IgD-negative memory B cell (primary cell): ENCODE results near the gene MAMDC2. TPM values are rescaled to one million over a fixed set of nuclear protein-coding genes. Genes with fewer than 3 reads are reported as not detected.

Source experiments
- H3K27ac Mint-ChIP-seq, 3 donors: one replicate each; pipeline ENCODE4 v1.8.0; 2020 to 2022; ENCODE audit warnings: mild to moderate bottlenecking in 3 of 3, mixed read lengths in 3 of 3, moderate library complexity in 1 of 3
- H3K27me3 Mint-ChIP-seq: one replicate; pipeline ENCODE4 v1.8.0; 2021; ENCODE audit warnings: mixed read lengths
- H3K36me3 Mint-ChIP-seq: one replicate; pipeline ENCODE4 v1.8.0; 2020; ENCODE audit warnings: mild to moderate bottlenecking, mixed read lengths
- H3K4me1 Mint-ChIP-seq, 3 donors: one replicate each; pipeline ENCODE4 v1.8.0; 2020 to 2022; ENCODE audit warnings: mixed read lengths in 3 of 3, mild to moderate bottlenecking in 1 of 3
- H3K4me3 Mint-ChIP-seq, 4 donors: one replicate each; pipeline ENCODE4 v1.8.0; 2020 to 2022; ENCODE audit warnings: mild to moderate bottlenecking in 4 of 4, mixed read lengths in 4 of 4, moderate library complexity in 3 of 4
- H3K9me3 Mint-ChIP-seq, 3 donors: one replicate each; pipeline ENCODE4 v1.8.0; 2020 to 2021; ENCODE audit warnings: mixed read lengths in 3 of 3, mild to moderate bottlenecking in 1 of 3
- polyA plus RNA-seq: library from polyadenylated mRNA; unstranded; fragments of 300-500 nt; fragmentation: Illumina TruSeq; gene quantifications from one replicate; pipeline ENCODE4 v1.2.3, GENCODE V29; 2021

MAMDC2 gene
- polyA plus RNA-seq, 1 donor from 2014 or later: not detected

- Mint-ChIP-seq H3K4me1 (peaks cover 0 to 4% (median 0%) of the 10 kb centered on the region in 3 donors), H3K27ac (no peak overlapping the region), H3K36me3 (no peaks in the 10 kb centered on the region), H3K4me3 (no peak overlapping the region), H3K27me3 (peaks cover 4% of the 10 kb centered on the region), H3K9me3 (peaks cover 0 to 2% (median 0%) of the 10 kb centered on the region in 3 donors)
Measured at GRCh38 chr9:70097187-70097586, 53.5 kb downstream of the MAMDC2 start.

DNA sequence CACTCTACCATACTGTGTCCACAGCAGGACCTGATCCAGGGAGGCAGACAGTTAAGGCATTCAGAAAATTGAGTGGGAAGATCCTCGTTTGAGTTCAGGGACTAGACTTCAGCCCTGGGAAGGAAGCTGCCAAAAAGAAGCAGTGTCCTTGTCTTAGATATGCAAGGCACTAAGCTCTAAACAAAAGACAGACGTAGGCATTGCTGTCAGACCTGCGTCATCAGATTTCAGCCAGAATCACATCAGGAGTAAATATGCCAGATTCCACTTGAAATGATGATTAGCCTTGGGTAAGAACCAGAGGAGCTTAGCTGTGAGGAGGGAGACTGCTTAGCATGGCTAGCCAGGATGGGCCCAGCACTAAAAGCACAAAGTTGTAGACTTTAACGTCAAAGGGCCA lies 56.7 kb downstream of the MAMDC2 start:
- Mint-ChIP-seq H3K4me1 (peaks cover 0 to 2% (median 0%) of the 10 kb centered on the region in 3 donors), H3K4me3 (no peak overlapping the region), H3K27ac (no peak overlapping the region), H3K9me3 (peaks cover 0 to 3% (median 0%) of the 10 kb centered on the region in 3 donors), H3K27me3 (peaks cover 4% of the 10 kb centered on the region), H3K36me3 (no peaks in the 10 kb centered on the region)

GRCh38 chr9:70101265-70101664 lies 57.6 kb downstream of the MAMDC2 start:
- Mint-ChIP-seq H3K36me3 (no peaks in the 10 kb centered on the region), H3K4me1 (peaks cover 0 to 2% (median 0%) of the 10 kb centered on the region in 3 donors), H3K4me3 (no peak overlapping the region), H3K9me3 (peaks cover 0 to 3% (median 0%) of the 10 kb centered on the region in 3 donors), H3K27me3 (peaks cover 4% of the 10 kb centered on the region), H3K27ac (no peak overlapping the region)

DNA sequence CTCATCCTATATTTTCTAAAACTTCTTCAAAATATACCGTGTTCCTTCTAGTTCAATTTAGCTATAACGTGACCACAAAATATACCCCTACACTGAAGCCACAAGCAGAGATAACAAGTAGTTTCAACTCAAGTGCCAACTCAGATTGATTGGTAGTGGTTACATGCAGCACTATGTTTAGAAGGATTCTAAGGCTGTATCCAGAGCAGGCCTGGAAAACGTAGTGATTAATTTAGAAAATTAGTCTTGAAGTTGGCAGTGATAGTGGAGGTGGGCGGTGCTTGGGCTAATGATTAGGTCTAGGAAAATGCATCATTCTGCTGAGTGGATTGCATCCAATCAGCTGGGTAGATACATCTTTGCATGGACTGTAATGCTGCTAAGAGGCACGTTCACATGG lies 61.5 kb downstream of the MAMDC2 start:
- Mint-ChIP-seq H3K27me3 (peaks cover under 1% of the 10 kb centered on the region), H3K4me3 (no peak overlapping the region), H3K4me1 (peaks cover 0 to 1% (median under 1%) of the 10 kb centered on the region in 3 donors), H3K27ac (no peak overlapping the region), H3K9me3 (peaks cover 0 to 3% (median 0%) of the 10 kb centered on the region in 3 donors), H3K36me3 (peaks cover 2% of the 10 kb centered on the region)

GRCh38 chr9:70106571-70106970 lies 62.9 kb downstream of the MAMDC2 start:
- peaks cover 2% of the 10 kb centered on the region for H3K36me3 Mint-ChIP-seq
- peaks cover 0 to 8% (median 1%) of the 10 kb centered on the region in 3 donors for H3K4me1 Mint-ChIP-seq
- no peak overlapping the region for H3K4me3 Mint-ChIP-seq
- peaks cover 0 to 3% (median 0%) of the 10 kb centered on the region in 3 donors for H3K9me3 Mint-ChIP-seq
- H3K27me3 Mint-ChIP-seq: peaks cover 8% of the 10 kb centered on the region
- peak overlapping the region in 1 of 3 donors; percentile 21 for H3K27ac Mint-ChIP-seq

DNA sequence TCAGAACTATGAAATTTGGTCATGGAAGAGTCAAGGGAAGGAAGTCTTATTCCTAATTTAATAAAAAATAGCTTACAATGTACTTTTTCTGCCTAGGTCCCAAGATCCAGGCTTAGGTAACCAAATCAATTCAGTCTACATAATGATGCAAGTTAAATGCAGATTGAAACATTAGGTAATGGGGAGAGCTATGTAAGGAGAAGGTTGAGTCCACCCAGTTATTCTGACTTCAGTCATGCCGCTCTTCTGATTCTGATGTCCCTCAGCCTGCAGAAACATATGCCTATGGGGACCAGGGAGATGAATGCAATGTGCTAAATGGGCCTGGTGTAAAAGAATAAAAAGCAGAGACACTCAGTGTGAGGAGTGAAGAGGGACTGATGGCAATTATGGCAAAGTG lies 63.9 kb downstream of the MAMDC2 start:
- H3K27me3 Mint-ChIP-seq: peaks cover 9% of the 10 kb centered on the region
- H3K4me3 Mint-ChIP-seq: no peak overlapping the region
- no peak overlapping the region for H3K27ac Mint-ChIP-seq
- H3K36me3 Mint-ChIP-seq: peaks cover 2% of the 10 kb centered on the region
- peaks cover 0 to 8% (median 1%) of the 10 kb centered on the region in 3 donors for H3K4me1 Mint-ChIP-seq
- peaks cover 0 to 3% (median 0%) of the 10 kb centered on the region in 3 donors for H3K9me3 Mint-ChIP-seq

DNA sequence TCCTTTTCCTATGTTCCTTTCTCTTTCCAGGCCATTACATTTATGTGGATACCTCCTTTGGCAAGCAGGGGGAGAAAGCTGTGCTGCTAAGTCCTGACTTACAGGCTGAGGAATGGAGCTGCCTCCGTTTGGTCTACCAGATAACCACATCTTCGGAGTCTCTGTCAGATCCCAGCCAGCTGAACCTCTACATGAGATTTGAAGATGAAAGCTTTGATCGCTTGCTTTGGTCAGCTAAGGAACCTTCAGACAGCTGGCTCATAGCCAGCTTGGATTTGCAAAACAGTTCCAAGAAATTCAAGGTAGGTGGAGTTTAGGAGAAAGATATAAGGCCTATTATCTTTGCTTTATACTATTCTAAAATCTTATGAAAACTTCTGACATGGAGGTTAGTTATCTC lies 64.5 kb downstream of the MAMDC2 start:
- Mint-ChIP-seq H3K4me1 (peaks cover 0 to 8% (median 1%) of the 10 kb centered on the region in 3 donors), H3K27ac (no peak overlapping the region), H3K36me3 (peaks cover 2% of the 10 kb centered on the region), H3K9me3 (peaks cover 0 to 2% (median 0%) of the 10 kb centered on the region in 3 donors), H3K27me3 (peaks cover 9% of the 10 kb centered on the region), H3K4me3 (no peak overlapping the region)

GRCh38 chr9:70110194-70111041 lies 66.8 kb downstream of the MAMDC2 start:
- peaks cover 9% of the 10 kb centered on the region for H3K27me3 Mint-ChIP-seq
- peak overlapping the region in 1 of 4 donors; percentile 28 for H3K4me3 Mint-ChIP-seq

DNA sequence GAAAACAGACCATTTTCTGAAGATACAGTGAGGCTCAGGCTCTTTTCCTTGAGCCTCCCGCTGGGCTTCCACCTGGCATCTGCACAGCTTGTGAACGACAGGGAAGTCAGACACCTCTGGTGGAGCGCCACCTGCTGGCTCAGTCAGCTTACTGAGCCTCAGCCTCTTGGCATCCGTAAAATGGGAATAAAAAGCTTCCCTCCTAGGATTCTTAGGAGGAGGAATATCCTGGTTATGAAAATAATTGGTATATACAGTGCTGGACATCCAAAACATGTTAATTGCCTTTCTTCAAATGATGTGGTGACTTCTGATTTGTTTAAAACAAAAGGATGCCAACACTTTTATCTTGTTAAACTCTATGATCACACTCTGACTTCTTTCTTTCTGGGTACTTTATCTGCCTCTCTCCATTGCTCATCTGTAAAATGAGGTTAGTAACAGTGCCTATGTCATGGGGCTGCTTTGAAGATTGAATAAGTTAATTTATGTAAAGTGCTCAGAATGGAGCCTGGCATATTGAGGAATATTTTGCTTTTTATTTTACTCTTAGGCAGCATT lies 67.5 kb downstream of the MAMDC2 start:
- Mint-ChIP-seq H3K36me3 (peaks cover 2% of the 10 kb centered on the region), H3K27me3 (peaks cover 9% of the 10 kb centered on the region), H3K9me3 (no peaks in the 10 kb centered on the region), H3K4me1 (peaks cover 0 to 8% (median 1%) of the 10 kb centered on the region in 3 donors), H3K4me3 (no peak overlapping the region), H3K27ac (no peak overlapping the region)

More at GRCh38 chr9:70110194-70111041, 66.8 kb downstream of the MAMDC2 start:
- Mint-ChIP-seq H3K27ac (no peak overlapping the region), H3K9me3 (no peaks in the 10 kb centered on the region), H3K4me1 (peaks cover 0 to 8% (median 1%) of the 10 kb centered on the region in 3 donors), H3K36me3 (peaks cover 2% of the 10 kb centered on the region)

GRCh38 chr9:70111641-70112236 lies 68.1 kb downstream of the MAMDC2 start:
- H3K4me3 Mint-ChIP-seq: no peak overlapping the region
- peaks cover 2% of the 10 kb centered on the region for H3K36me3 Mint-ChIP-seq
- no peak overlapping the region for H3K27ac Mint-ChIP-seq
- H3K27me3 Mint-ChIP-seq: peaks cover 9% of the 10 kb centered on the region
- H3K4me1 Mint-ChIP-seq: peaks cover 0 to 8% (median 1%) of the 10 kb centered on the region in 3 donors
- H3K9me3 Mint-ChIP-seq: no peaks in the 10 kb centered on the region

- Mint-ChIP-seq H3K27me3 (peaks cover 9% of the 10 kb centered on the region), H3K36me3 (no peaks in the 10 kb centered on the region), H3K27ac (no peak overlapping the region), H3K4me3 (no peak overlapping the region), H3K9me3 (peaks cover 0 to 4% (median 0%) of the 10 kb centered on the region in 3 donors), H3K4me1 (peaks cover 0 to 8% (median 0%) of the 10 kb centered on the region in 3 donors)
Measured at GRCh38 chr9:70112981-70113380, 69.3 kb downstream of the MAMDC2 start.

GRCh38 chr9:70113403-70114022 lies 69.9 kb downstream of the MAMDC2 start:
- peaks cover 0 to 8% (median 0%) of the 10 kb centered on the region in 3 donors for H3K4me1 Mint-ChIP-seq
- peaks cover 9% of the 10 kb centered on the region for H3K27me3 Mint-ChIP-seq
- no peak overlapping the region for H3K4me3 Mint-ChIP-seq
- H3K27ac Mint-ChIP-seq: no peak overlapping the region
- H3K36me3 Mint-ChIP-seq: no peaks in the 10 kb centered on the region
- H3K9me3 Mint-ChIP-seq: peaks cover 0 to 4% (median 0%) of the 10 kb centered on the region in 3 donors

DNA sequence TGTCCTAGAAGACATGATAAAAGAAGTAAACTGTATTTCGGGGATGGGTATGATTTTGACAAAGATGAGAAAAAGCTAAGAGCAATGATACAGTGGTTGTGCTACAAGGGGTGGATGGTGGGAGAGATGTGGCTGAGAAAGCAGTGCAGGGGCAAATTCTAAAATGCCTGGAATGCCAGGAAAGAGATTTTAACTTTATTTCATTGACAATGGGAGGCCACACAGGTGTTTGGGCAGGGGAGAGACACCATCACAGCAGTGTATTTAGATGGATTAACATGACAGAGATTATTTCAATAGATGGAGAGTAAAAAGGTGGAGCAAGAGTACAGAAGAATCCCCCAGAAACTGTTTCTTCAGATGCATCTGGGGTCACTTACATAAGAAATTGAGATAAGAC lies 71.2 kb downstream of the MAMDC2 start:
- Mint-ChIP-seq H3K27ac (no peak overlapping the region), H3K4me1 (peaks cover 0 to 8% (median 0%) of the 10 kb centered on the region in 3 donors), H3K27me3 (peaks cover 9% of the 10 kb centered on the region)

GRCh38 chr9:70117835-70118319 lies 74.2 kb downstream of the MAMDC2 start:
- no peaks in the 10 kb centered on the region for H3K27me3 Mint-ChIP-seq
- peaks cover 0 to 4% (median 0%) of the 10 kb centered on the region in 3 donors for H3K9me3 Mint-ChIP-seq
- H3K36me3 Mint-ChIP-seq: no peaks in the 10 kb centered on the region
- no peak overlapping the region for H3K27ac Mint-ChIP-seq
- H3K4me3 Mint-ChIP-seq: no peak overlapping the region
- H3K4me1 Mint-ChIP-seq: peaks cover 0 to 1% (median 0%) of the 10 kb centered on the region in 3 donors

More for the DNA sequence above, 71.2 kb downstream of the MAMDC2 start:
- Mint-ChIP-seq H3K9me3 (peaks cover 0 to 4% (median 0%) of the 10 kb centered on the region in 3 donors), H3K4me3 (no peak overlapping the region), H3K36me3 (no peaks in the 10 kb centered on the region)
